GM12864 (cell line): ENCODE measurements around the gene SLC4A3.
"Not testable (repeated sequence)": the region's sequence is repeated elsewhere in the genome, so short reads cannot be mapped to it uniquely, and the experiment has no call there.

Source experiments
- DNase-seq: peaks from one replicate; pipeline ENCODE4 v3.0.0-alpha.2; 2011; ENCODE audit warnings: low read depth
- H3K4me3 ChIP-seq: 2 replicates; pipeline ENCODE4 v1.5.1; 2011; ENCODE audit warnings: mild to moderate bottlenecking, low read depth, low read length, control low read depth
- CTCF ChIP-seq: IDR thresholded peaks from 2 replicates; pipeline ENCODE4 v1.5.1; 2011; ENCODE audit warnings: low read depth, mild to moderate bottlenecking, moderate library complexity, low read length, control low read depth, inconsistent platforms; ENCODE audit errors: missing control alignments

SLC4A3 gene

GRCh38 chr2:219650426-219651248 lies 23.2 kb downstream of the SLC4A3 start:
- no peak for TF ChIP-seq CTCF
- H3K4me3 ChIP-seq: no peak overlapping the region
- DNase-seq: no peak

GRCh38 chr2:219651656-219652055 lies 24.2 kb downstream of the SLC4A3 start:
- H3K4me3 ChIP-seq, DNase-seq: not testable (repeated sequence)

- H3K4me3 ChIP-seq: no peak overlapping the region
- no peak for TF ChIP-seq CTCF
- no peak for DNase-seq
Observed at GRCh38 chr2:219656526-219656925, 29.1 kb downstream of the SLC4A3 start.

- no peak for TF ChIP-seq CTCF
- H3K4me3 ChIP-seq: no peak overlapping the region
- no peak for DNase-seq
Observed at GRCh38 chr2:219658196-219658846, 30.9 kb downstream of the SLC4A3 start.

GRCh38 chr2:219658874-219659273 lies 31.4 kb downstream of the SLC4A3 start:
- H3K4me3 ChIP-seq: no peak overlapping the region
- DNase-seq: no peak
- TF ChIP-seq CTCF: no peak

- H3K4me3 ChIP-seq: no peak overlapping the region
- DNase-seq: no peak
- TF ChIP-seq CTCF: no peak
Observed at GRCh38 chr2:219661197-219661954, 33.9 kb downstream of the SLC4A3 start.

GRCh38 chr2:219661955-219662395 lies 34.5 kb downstream of the SLC4A3 start:
- TF ChIP-seq CTCF: no peak
- DNase-seq: no peak
- no peak overlapping the region for H3K4me3 ChIP-seq
